GM19240 (cell line): ENCODE results near the gene MCUB.
"Not testable (repeated sequence)": the region's sequence is repeated elsewhere in the genome, so short reads cannot be mapped to it uniquely, and the experiment has no call there.

Experiments used
- DNase-seq: peaks from one replicate; pipeline ENCODE4 v3.0.0; 2011; ENCODE audit warnings: low spot score; ENCODE audit not compliant: insufficient read length

Gene MCUB

DNA sequence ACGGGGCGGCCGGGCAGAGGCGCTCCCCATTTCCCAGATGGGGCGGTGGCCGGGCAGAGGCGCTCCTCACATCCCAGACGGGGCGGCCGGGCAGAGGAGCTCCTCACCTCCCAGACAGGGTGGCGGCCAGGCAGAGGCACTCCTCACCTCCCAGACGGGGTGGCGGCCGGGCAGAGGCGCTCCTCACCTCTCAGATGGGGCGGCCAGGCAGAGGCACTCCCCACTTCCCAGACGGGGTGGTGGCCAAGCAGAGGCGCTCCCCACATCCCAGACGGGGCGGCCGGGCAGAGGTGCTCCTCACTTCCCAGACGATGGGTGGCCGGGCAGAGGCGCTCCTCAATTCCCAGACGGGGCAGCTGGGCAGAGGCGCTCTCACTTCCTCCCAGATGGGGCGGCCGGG is 118.4 kb downstream of the MCUB start:
- not testable (repeated sequence) for DNase-seq

DNA sequence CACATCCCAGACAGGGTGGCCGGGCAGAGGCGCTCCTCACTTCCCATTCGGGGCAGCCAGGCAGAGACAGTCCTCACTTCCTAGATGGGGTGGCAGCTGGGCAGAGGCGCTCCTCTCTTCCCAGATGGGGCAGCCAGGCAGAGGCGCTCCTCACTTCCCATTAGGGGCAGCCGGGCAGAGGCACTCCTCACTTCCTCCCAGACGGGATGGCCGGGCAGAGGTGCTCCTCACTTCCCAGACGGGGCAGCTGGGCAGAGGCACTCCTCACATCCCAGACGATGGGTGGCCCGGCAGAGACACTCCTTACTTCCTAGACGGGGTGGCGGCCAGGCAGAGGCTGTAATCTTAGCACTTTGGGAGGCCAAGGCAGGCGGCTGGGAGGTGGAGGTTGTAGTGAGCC is 118.9 kb downstream of the MCUB start:
- not testable (repeated sequence) for DNase-seq

DNA sequence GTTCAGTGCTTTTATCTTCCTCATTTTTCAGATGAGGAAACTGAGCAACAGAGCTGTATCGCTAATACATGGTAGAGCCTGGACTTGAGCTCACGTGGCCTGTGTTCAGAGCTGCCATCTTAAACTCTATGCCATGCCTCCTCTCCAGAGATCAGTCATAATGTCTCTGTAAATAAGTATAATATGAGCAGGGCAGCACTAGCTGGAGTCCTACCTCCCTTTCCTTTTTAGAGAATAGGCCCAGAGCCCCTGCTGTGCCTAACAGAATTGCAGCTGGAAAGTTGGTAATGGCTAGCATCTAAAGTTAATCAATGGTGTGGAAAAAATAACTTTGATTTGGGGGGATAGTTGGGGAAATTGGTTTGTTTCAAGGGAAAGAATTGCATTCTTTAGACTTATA is 122.8 kb downstream of the MCUB start:
- no peak for DNase-seq

DNA sequence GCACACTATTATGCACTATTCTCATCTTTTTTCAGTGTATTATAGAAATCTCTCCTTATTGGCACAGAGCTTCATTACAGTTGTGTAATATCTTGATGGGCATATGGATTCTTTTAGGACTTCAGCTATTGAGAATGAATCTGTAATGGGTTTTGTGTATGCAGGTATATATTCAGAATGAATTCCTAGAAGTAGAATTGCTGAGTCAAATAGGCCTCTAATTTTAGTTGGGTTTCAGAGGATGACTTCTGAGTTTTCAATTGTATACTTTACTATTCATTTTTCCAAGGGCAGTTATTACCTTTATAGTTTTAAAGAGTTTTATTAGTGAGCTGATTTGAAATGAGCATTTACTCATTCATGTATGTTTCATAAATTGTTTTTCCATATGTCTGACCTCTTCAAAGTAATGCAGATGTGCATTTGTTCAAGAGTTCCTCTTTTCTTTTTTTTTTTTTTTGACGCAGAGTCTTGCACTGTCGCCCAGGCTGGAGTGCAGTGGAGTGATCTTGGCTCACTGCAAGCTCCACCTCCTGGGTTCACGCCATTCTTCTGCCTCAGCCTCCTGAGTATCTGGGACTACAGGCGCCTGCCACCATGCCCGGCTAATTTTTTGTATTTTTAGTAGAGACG is 123.7 kb downstream of the MCUB start:
- no peak for DNase-seq

DNA sequence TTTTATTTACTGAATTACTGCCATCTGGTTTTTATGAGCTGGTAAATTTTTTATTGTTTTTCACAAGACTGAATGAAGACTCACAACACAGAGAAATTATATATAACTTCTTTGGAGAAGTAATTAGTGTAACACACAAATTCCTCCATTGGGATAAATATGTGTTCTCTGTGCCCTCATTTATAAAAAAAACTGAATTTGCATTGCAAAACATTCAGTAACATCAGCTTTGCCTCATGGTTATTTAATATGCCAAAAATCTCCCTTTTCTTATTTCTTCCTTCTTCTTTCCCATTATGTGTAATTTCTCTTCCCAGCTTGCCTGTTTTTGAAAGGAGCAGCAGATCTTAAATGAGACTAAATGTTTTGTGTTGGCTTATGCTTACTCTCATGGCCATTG is 124.7 kb downstream of the MCUB start:
- no peak for DNase-seq

DNA sequence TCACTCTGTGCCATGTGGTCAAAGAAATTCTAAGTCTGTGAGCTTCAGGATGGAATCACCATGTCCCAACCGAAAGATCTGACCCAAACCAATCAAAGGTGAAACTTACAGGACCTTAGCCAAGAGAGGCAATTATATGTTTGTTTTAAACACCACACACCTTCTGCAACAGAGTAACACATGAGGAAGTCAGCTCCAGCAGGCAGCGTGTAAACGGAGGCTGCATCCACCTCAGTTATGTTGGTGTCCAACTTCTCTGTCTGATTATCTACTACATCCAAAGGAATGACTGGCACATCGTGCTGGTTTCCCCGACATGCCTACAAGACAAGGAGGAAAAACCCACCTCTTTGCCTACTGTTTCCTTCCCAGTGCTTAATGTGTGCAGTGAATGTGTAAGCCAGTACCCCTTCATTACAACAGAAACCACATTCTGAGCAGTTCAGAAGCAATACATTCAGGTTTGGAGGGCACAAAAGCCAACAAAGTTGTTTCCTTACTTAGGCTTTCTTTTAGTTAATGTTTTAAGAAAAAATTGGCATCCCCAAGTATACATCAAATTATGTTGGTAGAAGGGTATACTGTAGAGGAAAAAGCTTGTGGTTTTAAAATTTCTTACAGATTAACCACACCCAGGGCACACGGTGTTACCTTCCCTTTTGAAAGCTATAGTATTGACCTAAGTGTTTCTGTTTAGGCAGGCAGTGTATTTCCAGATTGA is 130.8 kb downstream of the MCUB start:
- no peak for DNase-seq

DNA sequence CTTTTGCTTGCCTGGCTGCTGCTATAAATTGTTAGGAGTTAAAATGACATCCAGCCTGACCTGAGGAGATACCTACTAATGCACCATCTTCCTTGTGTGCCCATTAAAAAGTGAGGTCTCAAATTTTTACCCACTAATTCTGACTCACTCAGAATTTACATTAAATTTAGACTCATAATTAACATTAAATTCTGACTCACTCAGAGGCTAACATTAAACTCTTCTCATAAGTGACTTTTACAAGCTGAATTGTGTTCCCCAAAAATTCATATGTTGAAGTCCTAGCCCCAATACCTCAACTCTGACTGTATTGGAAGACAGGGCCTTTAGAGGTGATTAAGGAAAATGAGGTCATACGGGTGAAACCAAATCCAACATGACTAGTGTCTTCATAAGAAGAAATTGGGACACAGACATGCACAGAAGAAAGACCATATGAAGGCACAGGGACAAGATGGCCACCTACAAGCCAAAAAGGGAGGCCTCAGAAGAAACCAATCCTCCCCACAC is 131.4 kb downstream of the MCUB start:
- DNase-seq: no peak

DNA sequence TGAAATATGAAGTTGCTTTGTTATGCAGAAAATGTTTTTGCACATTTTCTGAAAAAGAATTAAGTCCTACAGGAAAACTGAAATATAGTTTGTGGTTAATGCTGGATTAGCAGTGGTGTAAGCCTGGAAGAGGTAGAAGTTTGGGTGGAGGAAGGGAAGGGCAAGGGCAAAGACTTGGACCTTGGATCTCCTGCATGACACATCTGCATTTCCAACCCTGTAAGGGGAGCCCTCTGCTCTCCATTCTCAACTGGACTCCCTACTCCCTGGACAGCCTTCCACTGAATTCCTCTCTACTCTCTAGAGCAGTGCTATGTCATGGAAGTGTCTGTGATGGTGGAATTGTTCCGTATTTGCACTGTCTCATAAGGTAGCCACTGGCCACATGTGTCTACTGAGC is 138.6 kb downstream of the MCUB start:
- no peak for DNase-seq

DNA sequence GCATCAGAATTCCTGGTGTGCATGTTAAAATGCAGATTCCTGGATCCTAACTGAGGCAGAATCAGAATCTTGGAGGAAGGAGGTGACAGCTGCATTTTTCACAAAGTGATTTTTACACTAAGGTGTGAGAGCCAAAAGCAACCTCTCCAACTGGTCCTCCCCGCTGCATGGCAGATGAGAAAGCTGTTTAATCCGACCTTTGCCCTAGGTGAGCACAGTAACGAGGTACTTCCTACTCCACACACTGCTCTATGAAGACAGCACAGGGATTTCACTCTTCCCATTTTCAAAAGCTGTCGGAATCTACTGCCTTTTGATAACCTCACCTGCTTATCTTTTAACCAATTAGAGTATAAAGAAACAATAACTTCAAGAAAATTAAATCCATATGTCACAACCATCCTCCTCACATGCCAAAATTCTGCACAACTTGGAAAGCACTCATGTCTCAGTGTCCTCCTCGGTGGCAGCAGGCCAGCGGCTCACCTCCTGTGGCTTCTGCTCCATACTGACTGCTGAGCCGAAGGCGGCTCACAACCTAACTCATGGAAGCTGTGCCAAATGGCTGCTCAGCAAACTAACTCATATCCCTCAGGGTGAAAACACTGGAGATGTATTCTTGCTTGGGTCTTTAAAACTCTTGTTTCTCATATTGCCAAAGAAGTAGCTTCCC is 139.6 kb downstream of the MCUB start:
- DNase-seq: no peak

DNA sequence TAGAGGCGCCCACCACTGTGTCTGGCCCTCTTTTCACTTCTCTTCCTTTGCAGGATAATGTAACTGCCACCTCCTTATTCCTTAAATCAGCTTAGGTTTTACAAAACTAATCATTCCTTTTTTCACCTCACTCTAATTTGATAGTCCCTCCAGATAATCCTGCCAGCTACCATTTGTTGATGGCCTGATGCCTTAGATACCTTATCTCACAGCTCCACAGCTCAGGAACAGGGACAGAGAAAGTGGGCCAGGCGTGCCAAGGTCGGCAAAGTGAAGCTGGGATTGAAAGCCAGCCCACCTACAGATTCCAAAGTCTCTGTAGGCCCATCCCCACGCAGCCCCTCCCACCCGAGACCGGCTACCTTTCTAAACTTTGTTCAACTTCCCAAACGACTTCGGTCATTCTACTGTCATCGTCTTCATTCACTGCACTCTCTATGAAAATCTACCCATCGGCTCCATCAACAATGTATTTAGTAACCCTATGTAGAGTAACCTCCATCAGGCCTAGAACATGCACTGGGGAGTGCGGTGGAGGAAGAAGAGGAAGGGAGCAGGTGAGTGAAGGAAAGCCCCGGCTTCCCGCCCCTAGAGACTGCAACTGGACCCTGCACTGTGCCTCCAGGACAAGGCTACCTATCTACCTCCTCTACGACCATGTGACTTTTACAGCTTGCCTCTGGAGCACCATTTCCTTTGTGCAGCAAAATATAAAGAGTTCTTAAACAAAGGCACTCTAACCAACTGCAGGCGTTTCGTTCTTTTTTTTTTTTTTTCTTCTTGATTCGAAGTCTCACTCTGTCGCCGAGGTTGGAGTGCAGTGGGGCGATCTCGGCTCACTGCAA is 141.7 kb downstream of the MCUB start:
- DNase-seq: no peak

DNA sequence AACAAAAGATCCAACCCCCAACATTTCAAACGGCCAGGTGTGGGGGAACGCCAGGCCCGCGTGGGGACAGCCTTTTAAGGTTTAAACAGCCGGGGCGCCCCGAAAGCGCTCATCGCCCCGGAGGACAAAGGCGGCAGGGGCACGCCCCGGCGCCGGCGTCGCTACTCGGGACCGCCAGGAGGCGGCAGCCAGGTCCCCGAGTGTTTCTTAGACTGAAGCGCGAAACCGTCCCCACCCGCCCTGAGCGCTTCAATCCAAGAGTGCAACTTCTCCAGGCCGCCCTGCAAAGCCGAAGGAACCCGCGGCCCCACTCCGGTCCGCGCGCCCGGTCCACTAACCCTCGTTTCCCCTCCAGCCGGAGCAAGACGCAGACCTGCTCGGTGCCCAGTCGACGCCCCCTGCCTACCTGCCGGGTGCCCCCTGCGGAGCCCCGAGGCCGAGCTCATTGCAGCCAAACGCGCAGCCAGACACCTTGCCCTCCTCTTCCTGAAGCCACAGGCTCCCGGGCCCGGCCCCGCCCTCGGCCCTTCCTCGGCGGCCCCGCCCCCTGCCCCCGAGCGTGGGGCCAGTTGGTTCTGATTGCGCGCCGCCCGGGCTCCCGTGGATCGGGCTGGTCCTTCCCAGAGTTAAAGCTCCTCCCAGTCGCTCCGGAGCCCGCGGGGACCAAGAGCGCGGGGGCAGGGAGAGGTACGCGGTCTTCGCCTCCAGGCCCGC is 143.1 kb downstream of the MCUB start, which contains the start of gene CASP6:
Gene CASP6 (minus strand): TSS at position 496 of the 714 bp plus-strand sequence. CDS start 50 bp downstream, at position 446.
- peak; percentile 38 for DNase-seq

DNA sequence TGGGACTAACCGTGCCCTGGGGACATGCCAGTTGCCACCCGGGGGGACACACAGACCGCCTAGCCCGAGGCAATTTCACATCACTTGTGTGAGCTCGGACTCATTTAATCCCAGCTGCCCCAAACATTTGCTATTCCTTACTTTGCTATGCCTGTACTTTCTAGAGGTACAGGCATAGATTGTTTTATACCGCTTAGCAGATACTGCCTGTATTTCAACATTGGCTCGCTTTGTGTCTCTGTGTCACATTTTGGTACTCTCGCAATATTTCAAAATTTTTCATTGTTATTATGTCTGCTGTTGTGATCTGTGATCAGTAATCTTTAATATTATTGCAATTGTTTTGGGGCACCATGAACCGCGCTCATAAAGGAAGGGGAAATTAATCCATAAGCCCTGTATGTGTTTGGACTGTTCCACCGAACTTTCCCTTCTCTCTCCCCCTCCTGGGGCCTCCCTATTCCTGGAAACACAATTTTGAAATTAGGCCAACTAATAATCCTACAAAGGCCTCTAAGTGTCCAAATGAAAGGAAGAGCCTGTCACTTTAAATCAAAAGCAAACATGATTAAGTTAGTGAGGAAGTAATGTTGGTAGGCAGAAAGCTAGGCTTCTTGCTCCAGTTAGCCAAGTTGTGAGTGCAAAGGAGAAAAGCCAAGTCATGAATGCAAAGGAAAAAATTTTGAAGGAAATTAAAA is 143.8 kb downstream of the MCUB start:
- no peak for DNase-seq

DNA sequence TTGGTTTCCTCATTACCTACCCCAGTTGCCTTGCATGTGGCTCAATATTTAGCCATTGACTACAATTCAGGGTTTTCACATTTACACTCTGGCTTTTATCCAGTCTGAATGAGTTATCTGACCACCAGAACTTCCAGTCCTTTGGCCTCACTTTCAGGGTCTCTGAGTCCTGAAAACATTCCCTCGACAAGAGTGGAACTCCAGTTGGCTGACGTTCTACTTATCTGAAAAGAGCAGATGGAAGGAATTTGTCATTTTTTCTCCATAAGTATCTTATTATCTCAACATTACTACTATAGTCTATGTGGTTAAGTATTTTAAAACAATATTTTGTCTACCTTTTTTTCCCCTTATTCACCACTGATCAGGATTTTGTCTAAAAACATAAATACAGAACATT is 148.4 kb downstream of the MCUB start:
- no peak for DNase-seq

DNA sequence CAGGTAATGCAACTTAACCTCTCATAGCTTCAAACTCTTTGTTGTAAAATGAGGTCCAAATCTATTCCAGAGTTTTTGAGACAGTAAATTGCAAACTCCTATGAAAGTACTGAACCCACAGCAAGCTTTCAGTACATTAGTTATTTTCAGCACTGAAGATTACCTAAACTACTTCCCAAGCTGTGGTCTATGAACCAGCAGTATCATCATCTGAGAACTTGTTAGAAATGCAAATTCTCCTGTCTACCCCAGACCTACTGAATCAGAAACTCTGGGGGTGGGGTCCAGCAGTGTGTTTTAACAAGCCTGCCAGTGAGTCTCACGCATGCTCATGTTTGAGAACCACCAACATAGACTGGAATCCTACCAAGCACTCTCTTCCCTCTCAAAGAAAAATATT is 148.9 kb downstream of the MCUB start:
- peak; percentile 8 for DNase-seq

DNA sequence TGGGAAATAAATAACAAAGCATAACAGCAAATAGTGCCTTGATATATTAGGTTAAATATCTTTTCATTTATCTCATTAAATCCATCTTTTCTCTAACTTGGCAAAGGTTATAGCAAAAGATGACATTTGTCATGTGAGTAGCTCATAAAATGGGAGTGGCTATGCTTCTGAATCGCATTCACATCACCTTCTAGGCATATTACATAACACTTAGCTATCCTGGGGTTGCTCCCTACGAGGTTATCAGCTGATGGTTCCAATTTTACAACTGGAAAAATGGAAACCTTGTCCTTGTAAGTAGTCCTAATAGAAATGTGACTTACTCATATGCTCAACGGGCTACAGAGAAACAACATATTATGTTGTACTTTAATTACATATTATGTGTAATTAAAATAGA is 153.5 kb downstream of the MCUB start:
- no peak for DNase-seq

DNA sequence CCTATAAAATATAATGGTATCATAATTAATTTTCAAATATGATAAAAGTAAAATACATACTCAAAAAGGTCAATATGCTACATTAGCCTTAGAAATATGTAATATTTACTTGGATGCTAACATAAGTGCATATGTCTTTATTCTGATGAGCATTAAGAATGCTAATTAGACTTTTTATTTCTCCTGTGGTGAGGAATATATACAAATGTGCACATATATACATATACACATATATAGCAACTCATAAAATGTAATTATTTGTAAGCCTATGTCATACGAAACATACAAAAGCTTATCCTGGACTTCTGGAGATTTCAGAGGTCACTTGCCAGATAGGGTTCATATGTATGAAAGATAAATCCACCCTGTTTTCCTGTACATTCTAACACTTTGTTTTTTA is 158.7 kb downstream of the MCUB start:
- DNase-seq: no peak

DNA sequence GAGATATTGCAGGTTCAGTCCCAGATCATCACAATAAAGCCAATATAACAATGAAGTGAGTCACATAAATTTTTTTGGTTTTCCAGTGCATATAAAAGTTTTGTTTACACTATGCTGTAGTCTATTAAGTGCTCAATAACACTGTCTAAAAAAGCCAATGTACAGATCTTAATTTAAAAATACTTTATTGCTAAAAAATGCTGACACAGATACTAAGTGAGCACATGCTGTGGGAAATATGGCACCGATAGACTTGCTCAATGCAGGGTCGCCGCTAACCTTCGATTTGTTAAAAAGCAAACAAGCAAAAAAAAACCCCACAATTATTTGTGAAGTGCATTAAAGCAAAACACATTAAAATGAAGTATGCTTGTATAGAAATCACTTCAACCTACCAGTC is 159.6 kb downstream of the MCUB start:
- DNase-seq: no peak

DNA sequence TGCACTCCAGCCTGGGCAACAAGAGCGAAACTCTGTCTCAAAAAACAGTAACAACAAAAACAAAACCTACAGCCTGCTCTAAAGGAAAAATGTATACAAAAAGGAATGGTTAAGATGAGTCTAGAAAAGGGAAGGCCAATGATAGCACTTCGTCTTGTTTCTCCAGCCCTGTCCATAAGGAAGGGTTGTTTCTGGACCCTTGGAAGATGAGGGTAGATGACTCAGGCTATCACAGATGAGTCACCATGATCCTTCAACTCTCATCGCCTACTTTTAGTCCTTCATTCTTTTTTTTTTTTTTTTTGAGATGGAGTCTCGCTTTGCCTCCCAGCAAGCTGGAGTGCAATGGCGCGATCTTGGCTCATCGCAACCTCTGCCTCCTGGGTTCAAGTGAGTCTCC is 161.0 kb downstream of the MCUB start:
- DNase-seq: no peak

DNA sequence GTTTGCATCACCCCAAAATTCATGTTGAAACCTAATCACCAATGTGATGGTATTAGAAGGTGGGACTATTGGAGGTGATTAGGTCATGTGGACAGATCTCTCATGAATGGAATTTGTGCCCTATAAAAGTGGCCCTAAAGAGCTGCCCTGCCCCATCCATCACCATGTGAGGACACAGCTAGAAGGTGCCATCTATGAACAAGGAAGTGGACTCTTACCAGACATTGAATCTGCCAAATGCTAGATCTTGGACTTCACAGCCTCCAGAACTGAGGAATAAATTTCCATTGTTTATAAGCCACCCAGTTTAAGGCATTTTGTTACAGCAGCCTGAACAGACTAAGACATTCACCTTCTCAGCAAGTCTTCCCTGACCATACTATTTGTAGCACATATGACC is 162.3 kb downstream of the MCUB start:
- DNase-seq: no peak

DNA sequence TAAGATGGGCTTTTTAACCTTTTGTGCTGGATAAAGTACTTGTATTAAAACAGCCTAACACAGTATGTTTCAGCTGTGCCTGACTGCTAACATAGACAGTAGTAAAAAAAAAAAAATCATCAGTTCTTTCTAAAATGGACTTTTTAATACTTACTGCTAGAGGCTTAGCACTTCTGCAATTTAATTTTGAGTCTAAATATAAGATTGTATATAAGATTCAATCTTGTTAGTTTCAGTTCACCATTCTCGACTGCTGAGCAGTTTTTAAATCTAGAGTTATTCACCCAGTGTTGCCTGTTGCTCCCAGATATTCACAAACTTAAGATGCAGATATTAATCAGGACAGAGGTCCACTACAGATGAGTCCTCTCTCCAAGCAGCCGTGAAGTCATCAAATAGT is 163.1 kb downstream of the MCUB start:
- no peak for DNase-seq
